Tibial nerve (tissue), 4 donors: ENCODE measurements around the gene CSNK1G1. TPM values are rescaled to one million over a fixed set of nuclear protein-coding genes. Genes with fewer than 3 reads are reported as not detected.

Source experiments
- DNase-seq, 2 donors: peaks; one replicate each; pipeline ENCODE4 v3.0.0-alpha.2; 2019; ENCODE audit warnings: low spot score in 2 of 2
- H3K27ac ChIP-seq, 4 donors: fragments of 200-600 bp; sonication (generic) in 3 of 4; one replicate each; pipeline ENCODE4 v1.5.1; 2017 to 2019; ENCODE audit warnings: mild to moderate bottlenecking in 1 of 4
- H3K27me3 ChIP-seq, 2 donors: fragments of 200-600 bp; sonication (generic) in 1 of 2; one replicate each; pipeline versions ENCODE4 v1.5.1 to v1.6.0; 2017 to 2019
- H3K36me3 ChIP-seq, 3 donors: fragments of 200-600 bp; sonication (generic); one replicate each; pipeline ENCODE4 v1.5.1; 2018 to 2019
- H3K4me1 ChIP-seq, 4 donors: fragments of 200-600 bp; sonication (generic) in 3 of 4; one replicate each; pipeline ENCODE4 v1.5.1; 2017 to 2019
- H3K4me3 ChIP-seq, 4 donors: fragments of 200-600 bp; sonication (generic) in 3 of 4; one replicate each; pipeline ENCODE4 v1.5.1; 2017 to 2019; ENCODE audit warnings: mild to moderate bottlenecking in 1 of 4, moderate library complexity in 1 of 4
- H3K9me3 ChIP-seq, 4 donors: fragments of 200-600 bp; sonication (generic) in 3 of 4; one replicate each; pipeline ENCODE4 v1.5.1; 2017 to 2019
- EP300 ChIP-seq, 2 donors: sonication (generic); formaldehyde crosslinking; IDR thresholded peaks; one replicate each; pipeline ENCODE4 v1.6.1; 2017; ENCODE audit warnings: antibody characterized with exemption in 2 of 2, mild to moderate bottlenecking in 1 of 2
- POLR2A ChIP-seq, 2 donors: fragments of 450-650 bp; IDR thresholded peaks; one replicate each; pipeline ENCODE4 v1.6.1; 2017; ENCODE audit warnings: antibody characterized with exemption in 2 of 2, mild to moderate bottlenecking in 2 of 2, moderate library complexity in 2 of 2
- WGBS, 2 donors: methylation state at CpG; one replicate each; pipeline ENCODE4 v1.1.5; 2018; 5-methylcytosine and 5-hydroxymethylcytosine counted together
- total RNA-seq, 4 donors: library from RNA; depleted of rRNA; stranded (reverse); fragments of >200 nt; gene quantifications; one replicate each; pipeline ENCODE4 v1.1.0, GENCODE V29; 2016
- TF ChIP-seq, protein P1 (sequence below), 5 experiments: fragments of 200-600 bp in 3 of 5; fragments of 450-650 bp in 2 of 5; sonication (generic) in 3 of 5; IDR thresholded peaks; one replicate each; pipeline ENCODE4 v1.5.1; 2016 to 2019; ENCODE audit warnings: antibody characterized with exemption in 5 of 5, mild to moderate bottlenecking in 3 of 5, moderate library complexity in 2 of 5

CSNK1G1 gene
- total RNA-seq, 4 donors from 2014 or later = 20.5 to 25.8 (median 22.5) TPM

DNA sequence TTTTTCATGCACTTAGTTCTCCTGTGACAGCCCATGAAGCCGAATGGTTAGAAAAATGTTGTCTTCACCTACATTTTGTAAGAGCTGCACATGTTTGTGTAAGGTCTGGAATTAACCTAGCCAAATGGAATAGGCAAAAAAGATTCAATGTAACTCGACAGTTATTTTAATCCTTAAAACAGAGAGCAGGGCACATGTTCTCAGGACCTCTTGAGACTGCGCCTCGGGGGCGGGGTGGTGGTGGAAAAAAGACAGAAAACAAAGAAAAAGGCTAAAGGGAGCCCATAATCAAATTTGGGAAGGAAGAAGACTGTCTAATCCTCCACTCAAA is 702 bp upstream of the CSNK1G1 start:
- Histone ChIP-seq H3K9me3 (no peaks in the 10 kb centered on the region), H3K4me1 (peaks cover 0 to 24% (median 7%) of the 10 kb centered on the region in 4 donors), H3K4me3 (peak overlapping the region; percentile 48 to 96 (median 80)), H3K27me3 (no peaks in the 10 kb centered on the region), H3K27ac (peak overlapping the region in 3 of 4 donors; percentile 50 to 89 (median 77)), H3K36me3 (no peaks in the 10 kb centered on the region)
- WGBS, 2 donors = 33 to 34% methylated on average over 5 of the region's 5 CpGs
- no peak for TF ChIP-seq POLR2A (IDR thresholded peaks at IDR 0.05)
- TF ChIP-seq, protein P1, sequence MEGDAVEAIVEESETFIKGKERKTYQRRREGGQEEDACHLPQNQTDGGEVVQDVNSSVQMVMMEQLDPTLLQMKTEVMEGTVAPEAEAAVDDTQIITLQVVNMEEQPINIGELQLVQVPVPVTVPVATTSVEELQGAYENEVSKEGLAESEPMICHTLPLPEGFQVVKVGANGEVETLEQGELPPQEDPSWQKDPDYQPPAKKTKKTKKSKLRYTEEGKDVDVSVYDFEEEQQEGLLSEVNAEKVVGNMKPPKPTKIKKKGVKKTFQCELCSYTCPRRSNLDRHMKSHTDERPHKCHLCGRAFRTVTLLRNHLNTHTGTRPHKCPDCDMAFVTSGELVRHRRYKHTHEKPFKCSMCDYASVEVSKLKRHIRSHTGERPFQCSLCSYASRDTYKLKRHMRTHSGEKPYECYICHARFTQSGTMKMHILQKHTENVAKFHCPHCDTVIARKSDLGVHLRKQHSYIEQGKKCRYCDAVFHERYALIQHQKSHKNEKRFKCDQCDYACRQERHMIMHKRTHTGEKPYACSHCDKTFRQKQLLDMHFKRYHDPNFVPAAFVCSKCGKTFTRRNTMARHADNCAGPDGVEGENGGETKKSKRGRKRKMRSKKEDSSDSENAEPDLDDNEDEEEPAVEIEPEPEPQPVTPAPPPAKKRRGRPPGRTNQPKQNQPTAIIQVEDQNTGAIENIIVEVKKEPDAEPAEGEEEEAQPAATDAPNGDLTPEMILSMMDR (IDR thresholded peaks at IDR 0.05) = no peak
- TF ChIP-seq EP300 (IDR thresholded peaks at IDR 0.05) = no peak
- DNase-seq = no peak

DNA sequence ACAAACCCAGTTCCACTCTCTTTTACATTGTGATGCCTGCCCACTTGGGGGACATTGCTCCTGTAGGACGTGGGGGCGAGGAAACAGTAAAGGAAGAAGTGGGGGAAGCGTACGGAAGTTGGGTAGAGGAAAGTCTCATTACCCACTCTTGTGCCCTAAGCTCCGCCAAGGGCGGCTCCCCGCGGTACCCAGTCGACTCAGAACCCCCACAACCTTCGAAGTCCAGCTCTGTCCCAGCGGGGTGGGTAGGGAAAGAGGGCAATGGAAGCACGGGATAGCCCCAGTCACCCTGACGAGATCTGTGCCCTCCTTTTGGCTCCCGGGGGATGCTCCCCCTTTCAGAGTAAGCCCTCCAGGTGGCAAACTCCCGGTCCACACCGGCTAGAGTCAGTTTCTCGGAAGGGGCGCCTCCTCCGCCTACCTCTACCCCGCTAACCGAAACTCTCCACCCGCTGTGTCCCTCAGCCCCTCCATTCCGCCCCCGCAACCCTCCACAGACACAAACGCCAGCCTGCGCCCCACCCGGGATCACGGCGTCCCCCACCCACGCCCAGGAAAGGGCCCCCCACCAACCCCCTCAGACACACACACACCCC is 527 bp downstream of the CSNK1G1 start:
- no peaks in the 10 kb centered on the region for H3K36me3 ChIP-seq
- H3K27ac ChIP-seq = peak overlapping the region; percentile 19 to 89 (median 64)
- no peaks in the 10 kb centered on the region for H3K9me3 ChIP-seq
- peaks cover 0 to 31% (median 7%) of the 10 kb centered on the region in 4 donors for H3K4me1 ChIP-seq
- DNase-seq = no peak
- WGBS, 2 donors = 1% methylated on average over 29 to 30 of the region's 30 CpGs
- peak overlapping the region; percentile 48 to 96 (median 80) for H3K4me3 ChIP-seq
- no peak for TF ChIP-seq EP300 (IDR thresholded peaks at IDR 0.05)
- TF ChIP-seq, protein P1 (IDR thresholded peaks at IDR 0.05) = no peak
- no peak for TF ChIP-seq POLR2A (IDR thresholded peaks at IDR 0.05)
- H3K27me3 ChIP-seq = no peaks in the 10 kb centered on the region

DNA sequence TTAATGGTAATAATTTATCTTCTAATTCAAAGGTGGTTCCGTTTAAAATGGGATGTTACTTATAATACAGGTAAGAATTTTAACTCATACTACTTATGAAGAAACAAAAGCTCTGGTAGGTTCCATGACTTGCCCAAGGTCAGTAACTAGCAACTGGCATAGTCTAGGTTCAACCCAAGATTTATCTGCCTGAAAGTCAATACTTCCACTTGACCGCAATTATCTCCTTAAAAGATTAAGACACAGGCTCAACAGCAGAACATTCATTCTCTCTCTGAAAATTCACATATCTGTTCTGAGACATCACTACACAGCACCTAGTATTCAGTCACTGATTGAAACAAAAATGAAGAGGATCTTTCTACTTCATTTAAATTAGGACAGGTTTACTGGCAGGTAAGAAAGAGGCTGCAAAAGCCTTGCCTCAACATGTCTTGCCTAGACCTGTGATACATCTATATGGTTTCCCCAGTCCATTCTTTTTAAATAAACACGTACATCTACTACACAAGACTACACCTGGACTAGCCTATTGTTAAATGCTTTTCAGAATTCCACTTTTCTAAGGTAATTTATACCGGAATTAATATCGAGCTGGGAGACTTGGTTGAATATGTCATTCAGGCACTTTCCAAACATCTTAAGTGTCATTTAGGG is 1.2 kb downstream of the CSNK1G1 start:
- Histone ChIP-seq H3K9me3 (no peaks in the 10 kb centered on the region), H3K27ac (peak overlapping the region in 1 of 4 donors; percentile 89), H3K4me3 (peak overlapping the region; percentile 48 to 96 (median 80)), H3K36me3 (no peaks in the 10 kb centered on the region), H3K4me1 (peaks cover 0 to 31% (median 7%) of the 10 kb centered on the region in 4 donors), H3K27me3 (no peaks in the 10 kb centered on the region)
- WGBS, 2 donors = 35 to 37% methylated on average over 5 of the region's 5 CpGs
- TF ChIP-seq POLR2A (IDR thresholded peaks at IDR 0.05) = no peak
- TF ChIP-seq, protein P1 (IDR thresholded peaks at IDR 0.05) = no peak
- TF ChIP-seq EP300 (IDR thresholded peaks at IDR 0.05) = no peak
- DNase-seq = no peak

DNA sequence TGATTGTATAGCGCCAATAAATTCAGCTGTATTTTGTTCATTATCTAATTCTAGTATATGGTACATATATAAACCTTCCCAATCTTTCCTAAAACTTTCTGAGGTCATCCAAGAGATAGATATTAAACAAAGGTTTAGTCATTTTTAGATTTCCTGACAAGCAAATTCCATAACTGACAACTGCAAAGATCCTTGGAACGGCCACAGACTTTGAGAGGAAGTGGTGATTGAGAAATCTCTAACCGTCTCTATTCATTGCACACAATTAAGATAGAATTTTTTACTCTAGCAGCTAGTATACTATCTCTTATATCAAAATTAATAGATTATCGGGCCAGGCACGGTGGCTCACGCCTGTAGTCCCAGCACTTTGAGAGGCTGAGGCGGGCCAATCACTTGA is 4.7 kb downstream of the CSNK1G1 start:
- no peak for TF ChIP-seq POLR2A (IDR thresholded peaks at IDR 0.05)
- TF ChIP-seq EP300 (IDR thresholded peaks at IDR 0.05) = no peak
- TF ChIP-seq, protein P1 (IDR thresholded peaks at IDR 0.05) = no peak
- 66 to 83% methylated on average over 7 of the region's 7 CpGs for WGBS, 2 donors
- DNase-seq = no peak
- Histone ChIP-seq H3K4me1 (peaks cover 0 to 24% (median 4%) of the 10 kb centered on the region in 4 donors), H3K4me3 (no peak overlapping the region), H3K36me3 (no peaks in the 10 kb centered on the region), H3K27ac (no peak overlapping the region), H3K27me3 (no peaks in the 10 kb centered on the region), H3K9me3 (no peaks in the 10 kb centered on the region)

DNA sequence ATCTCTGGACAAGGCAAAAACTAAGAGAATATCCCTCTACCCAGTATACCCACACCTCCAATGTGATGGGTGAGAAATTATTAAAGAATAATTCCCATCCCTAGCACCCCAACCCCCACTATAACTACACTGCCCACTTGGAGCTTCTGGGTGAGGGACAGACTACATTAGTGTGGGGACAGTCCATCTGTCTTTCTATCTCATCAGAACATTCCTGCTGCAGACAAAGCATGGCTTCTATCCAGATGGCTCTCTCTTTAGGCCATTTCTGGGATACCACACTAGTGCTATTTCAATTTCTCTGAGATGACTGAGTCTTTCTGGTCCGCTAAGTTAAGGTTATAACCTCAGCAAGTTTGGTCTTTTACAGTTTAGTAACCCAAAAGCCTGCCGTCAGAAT is 6.6 kb downstream of the CSNK1G1 start:
- WGBS, 2 donors = 73 to 88% methylated on average over 2 of the region's 2 CpGs
- Histone ChIP-seq H3K9me3 (no peaks in the 10 kb centered on the region), H3K36me3 (no peaks in the 10 kb centered on the region), H3K27me3 (no peaks in the 10 kb centered on the region), H3K27ac (no peak overlapping the region), H3K4me1 (peaks cover 0 to 24% (median under 1%) of the 10 kb centered on the region in 4 donors), H3K4me3 (no peak overlapping the region)
- DNase-seq = no peak
- TF ChIP-seq, protein P1 (IDR thresholded peaks at IDR 0.05) = no peak
- no peak for TF ChIP-seq POLR2A (IDR thresholded peaks at IDR 0.05)
- no peak for TF ChIP-seq EP300 (IDR thresholded peaks at IDR 0.05)
